Smooth muscle cell of the umbilical artery (primary cell): ENCODE results near the gene CDC25A. TPM values are rescaled to one million over a fixed set of nuclear protein-coding genes. Genes with fewer than 3 reads are reported as not detected.

Experiments
- total RNA-seq: library from RNA; depleted of rRNA; stranded (reverse); fragments of >200 nt; gene quantifications from 2 replicates; pipeline ENCODE4 v1.2.3, GENCODE V29; 2014

CDC25A gene
- total RNA-seq, result 2.4 and 8.5 TPM in 2 replicates

GRCh38 chr3:48188266-48189201 lies at the start of gene CDC25A:
TSS of gene CDC25A (minus strand) at chr3:48188417. CDS start at chr3:48187947, 470 bp downstream.

DNA sequence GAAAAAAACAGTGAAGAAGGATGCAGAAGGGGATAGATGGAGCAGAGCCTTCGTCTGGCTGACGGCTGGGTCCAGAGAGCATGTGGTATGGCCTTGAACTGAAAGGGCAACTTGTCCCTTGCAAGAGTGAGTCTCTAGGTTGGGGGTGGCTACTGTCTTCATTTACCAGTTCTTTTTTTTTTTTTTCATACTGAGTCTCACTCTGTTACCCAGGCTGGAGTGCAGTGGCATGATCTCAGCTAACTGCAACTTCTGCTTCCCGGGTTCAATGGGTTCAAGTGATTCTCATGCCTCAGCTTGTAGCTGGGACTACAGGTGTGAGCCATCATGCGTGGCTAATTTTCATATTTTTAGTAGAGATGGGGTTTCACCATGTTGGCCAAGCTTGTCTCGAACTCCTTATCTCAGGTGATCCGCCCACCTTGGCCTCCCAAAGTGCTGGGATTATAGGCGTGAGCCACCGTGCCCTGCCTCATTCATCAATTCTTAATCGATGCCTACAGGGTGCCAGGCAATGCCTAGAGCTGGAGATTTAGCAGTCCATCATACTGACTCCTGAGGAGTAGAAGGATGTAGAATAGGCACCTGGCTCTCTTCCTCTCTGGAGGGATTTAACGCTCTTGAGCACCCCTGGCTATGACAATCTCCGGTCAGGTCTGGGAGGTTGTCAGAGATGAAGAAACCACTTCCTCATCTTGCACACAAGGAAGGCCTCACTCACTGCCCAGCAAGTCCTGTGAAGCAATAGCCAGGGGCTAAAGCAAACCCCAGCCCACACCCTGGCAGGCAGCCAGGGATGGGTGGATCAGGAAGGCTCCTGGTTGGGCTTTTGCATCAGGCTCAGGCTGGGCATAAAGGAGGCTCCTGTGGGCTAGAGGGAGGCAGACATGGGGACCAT lies 34.6 kb upstream of the CDC25A start, which contains the start of gene CAMP:
Gene CAMP (plus strand): TSS at position 880 of the 898 bp plus-strand sequence. CDS start 17 bp downstream, at position 897.

Other genes with a start within 250 kb of the CDC25A start
- gene MAP4, start 172.0 kb downstream of the CDC25A start, total RNA-seq, result 73.6 and 193 TPM in 2 replicates
- gene CAMP, start 35.1 kb upstream of the CDC25A start, total RNA-seq, result not detected in 2 replicates
- gene ZNF589, start 52.7 kb upstream of the CDC25A start, total RNA-seq, result 5.0 and 5.9 TPM in 2 replicates
- 24.3 and 32.3 TPM in 2 replicates for gene NME6, start 113.0 kb upstream of the CDC25A start, total RNA-seq
- gene SPINK8, start 145.2 kb upstream of the CDC25A start, total RNA-seq, result not detected in 2 replicates
- gene FBXW12, start 183.8 kb upstream of the CDC25A start, total RNA-seq, result not detected in 2 replicates
- 33.6 and 45.5 TPM in 2 replicates for gene PLXNB1, start 241.7 kb upstream of the CDC25A start, total RNA-seq